Measurements from ENCODE around the gene ENDOU. TPM values are rescaled to one million over a fixed set of nuclear protein-coding genes. Genes with fewer than 3 reads are reported as not detected.

The ENDOU gene, protein sequence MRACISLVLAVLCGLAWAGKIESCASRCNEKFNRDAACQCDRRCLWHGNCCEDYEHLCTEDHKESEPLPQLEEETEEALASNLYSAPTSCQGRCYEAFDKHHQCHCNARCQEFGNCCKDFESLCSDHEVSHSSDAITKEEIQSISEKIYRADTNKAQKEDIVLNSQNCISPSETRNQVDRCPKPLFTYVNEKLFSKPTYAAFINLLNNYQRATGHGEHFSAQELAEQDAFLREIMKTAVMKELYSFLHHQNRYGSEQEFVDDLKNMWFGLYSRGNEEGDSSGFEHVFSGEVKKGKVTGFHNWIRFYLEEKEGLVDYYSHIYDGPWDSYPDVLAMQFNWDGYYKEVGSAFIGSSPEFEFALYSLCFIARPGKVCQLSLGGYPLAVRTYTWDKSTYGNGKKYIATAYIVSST
- total RNA-seq: 0.17 and 0.29 TPM in 2 replicates

DNA sequence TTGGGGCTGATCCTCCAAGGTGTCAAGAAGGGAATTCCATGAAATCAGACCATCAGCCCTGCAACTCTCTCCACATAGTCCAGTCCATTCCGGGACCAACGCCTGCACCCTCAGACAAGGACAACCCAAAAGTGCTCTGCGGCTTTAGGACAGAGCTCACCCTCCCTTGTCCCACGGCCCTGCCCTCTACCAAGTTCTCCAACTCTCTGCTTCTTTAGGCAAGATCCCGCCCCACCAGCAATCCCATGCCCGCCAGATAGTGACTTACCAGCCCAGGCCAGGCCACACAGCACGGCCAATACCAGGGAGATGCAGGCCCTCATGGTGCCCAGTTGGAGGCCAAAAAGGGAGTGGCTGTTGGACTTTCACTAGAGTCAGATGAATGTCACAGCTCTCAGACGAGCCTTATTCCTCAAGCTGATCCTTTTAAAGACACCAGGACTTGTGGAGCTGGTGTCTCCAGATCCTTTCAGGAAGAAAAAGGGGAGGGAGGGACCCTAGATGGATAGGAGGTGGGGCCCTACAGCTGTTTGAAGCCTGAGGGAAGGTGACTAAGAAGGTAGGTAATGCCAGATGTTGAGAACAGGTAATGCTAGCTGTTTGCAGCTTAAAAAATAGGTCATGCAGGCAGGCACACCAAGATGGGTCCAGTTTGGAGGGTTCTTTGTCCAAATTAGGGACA lies at the start of gene ENDOU:
ENDOU (minus strand) TSS at position 400 of the 682 bp plus-strand sequence; CDS start at position 323, 77 bp downstream.

DNA sequence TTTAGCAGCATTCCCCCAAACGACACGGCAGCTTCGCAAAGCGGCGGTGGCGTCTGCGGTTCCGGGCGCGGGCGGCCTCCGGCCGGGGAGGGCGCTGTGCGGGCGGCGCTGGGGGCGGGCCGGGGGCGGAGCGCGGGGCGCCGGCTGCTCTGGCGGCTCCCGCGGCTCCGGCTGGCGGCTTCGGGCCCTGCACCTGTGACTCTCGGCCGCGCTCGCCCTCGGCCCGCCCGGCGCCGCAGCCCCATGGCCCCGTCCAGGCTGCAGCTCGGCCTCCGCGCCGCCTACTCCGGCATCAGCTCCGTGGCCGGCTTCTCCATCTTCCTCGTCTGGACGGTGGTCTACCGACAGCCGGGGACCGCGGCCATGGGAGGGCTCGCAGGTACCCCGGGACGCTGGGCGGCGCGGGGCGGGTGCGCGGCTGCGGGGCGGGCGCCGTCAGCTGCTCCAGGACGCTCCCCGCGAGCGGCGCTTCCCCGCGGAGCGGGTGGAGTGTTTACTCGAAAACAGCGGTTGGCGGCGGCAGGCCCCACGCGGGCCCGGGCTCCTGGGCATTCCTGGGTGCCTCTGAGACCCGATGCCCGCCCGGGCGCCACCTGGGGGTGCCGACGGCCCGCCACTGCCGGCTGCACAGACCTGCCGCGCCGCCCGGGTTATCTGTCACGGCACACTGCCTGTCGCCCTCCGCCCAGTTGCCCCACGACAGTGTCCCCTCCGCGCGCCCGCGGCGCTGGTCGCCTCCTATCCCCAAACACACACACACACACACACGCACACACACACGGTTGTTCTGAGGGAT lies 48.0 kb upstream of the ENDOU start, which contains the start of gene SLC48A1:
SLC48A1 (plus strand) TSS at position 177 of the 796 bp plus-strand sequence; CDS start at position 244, 67 bp downstream.

DNA sequence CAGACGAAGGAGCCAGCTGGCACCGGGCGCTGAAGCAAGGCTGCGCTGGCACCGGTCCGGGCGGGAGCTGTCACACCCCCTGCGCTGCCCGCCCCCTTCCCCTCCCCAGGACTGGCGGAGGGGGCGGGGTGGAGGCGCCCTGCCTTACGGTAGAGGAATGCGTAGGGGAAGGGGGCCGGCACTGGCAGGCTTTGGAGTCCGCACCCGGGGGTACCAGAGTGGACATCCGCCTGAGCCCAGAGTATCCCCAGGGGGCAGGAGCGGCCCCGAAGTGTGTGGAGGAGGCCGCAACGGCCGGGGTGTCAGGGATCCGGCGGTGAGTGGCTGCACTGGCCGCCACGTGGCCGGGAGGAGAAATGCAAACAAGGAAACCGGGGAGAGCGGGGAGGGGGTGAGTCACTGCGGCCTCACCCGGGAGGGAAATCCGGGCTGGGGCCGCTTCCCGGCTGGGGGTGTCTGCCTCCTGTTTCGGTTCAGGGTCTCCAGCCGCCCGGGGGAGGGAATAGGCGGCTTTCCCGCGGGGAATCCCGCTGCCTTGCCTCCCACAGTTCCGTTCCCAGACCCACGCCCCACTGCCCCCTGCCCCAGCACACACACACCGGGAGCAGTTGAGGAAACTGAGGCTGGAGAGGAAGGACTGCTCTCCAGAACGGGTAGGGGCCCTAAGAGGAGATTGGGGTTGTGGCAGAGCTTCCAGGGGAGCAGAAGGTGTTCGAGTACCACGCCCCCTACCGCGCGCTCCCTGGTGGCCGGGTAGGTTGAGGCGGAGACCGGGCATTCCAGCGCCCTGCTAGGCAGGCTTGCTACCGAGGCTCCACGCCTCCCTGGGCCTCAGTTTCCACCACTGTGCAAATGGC lies 33.8 kb upstream of the ENDOU start, which contains the start of gene RAPGEF3:
RAPGEF3 (minus strand) TSS at position 47 of the 857 bp plus-strand sequence. CDS start 324 bp downstream, outside the sequence.

DNA sequence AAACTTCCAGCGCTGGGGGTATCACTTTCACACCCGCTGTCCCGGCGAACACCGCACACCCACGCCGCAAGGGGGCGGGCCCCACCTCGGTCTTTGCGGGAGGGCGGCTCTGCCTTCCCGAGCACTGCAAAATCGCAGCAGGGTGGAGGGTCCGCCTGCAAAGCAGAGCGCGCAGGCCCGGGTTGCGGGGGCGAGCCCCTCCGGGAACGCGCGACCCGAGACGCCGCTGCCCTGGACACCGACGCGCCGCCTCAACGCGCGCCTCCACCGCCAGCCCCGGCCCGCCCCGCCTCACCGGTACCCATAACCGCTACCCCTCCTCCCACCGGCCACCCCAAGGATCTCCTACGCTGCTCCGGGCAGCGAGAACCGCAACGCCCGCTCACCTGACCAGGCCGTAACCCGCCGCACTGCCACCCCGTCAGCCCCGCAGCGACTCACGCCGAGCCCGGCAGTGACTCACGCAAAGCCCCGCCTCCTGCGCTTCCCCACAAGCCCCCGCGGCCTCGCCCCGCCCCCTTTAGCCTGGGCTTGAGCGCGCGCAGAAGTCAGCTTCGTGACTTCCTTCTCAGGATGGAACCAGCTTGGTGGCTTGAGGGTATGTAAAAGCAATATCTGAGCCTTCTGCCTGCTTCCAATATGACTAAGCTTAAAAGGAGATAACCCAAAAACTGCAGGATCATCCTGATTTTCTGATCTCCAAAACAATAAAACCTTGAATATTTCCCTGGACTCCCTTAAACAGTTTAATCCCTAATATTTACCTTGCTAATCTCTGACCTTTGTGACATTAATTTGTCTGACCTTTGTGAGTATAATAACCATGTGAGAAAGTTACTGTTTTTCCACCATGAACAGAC lies 19.5 kb downstream of the ENDOU start, which contains the start of gene RPAP3:
RPAP3 (minus strand) TSS at position 465 of the 860 bp plus-strand sequence. CDS start 3,190 bp downstream, outside the sequence.

Other genes starting within 250 kb of the ENDOU start
- 10.6 and 21.1 TPM in 2 replicates for gene RPAP3, start 19.5 kb downstream of the ENDOU start, total RNA-seq
- gene RAPGEF3, start 33.4 kb upstream of the ENDOU start, total RNA-seq: 6.8 and 10.8 TPM in 2 replicates
- gene SLC48A1, start 47.7 kb upstream of the ENDOU start, total RNA-seq: 11.3 and 28.1 TPM in 2 replicates
- 37.2 and 49.3 TPM in 2 replicates for gene HDAC7, start 94.4 kb upstream of the ENDOU start, total RNA-seq
- gene VDR, start 179.5 kb upstream of the ENDOU start, total RNA-seq: 6.5 and 17.0 TPM in 2 replicates
- 71.8 and 130 TPM in 2 replicates for gene TMEM106C, start 238.1 kb upstream of the ENDOU start, total RNA-seq

All from smooth muscle cell of trachea (primary cell).